ENCODE results near the gene GRHL1.

Gene GRHL1

DNA sequence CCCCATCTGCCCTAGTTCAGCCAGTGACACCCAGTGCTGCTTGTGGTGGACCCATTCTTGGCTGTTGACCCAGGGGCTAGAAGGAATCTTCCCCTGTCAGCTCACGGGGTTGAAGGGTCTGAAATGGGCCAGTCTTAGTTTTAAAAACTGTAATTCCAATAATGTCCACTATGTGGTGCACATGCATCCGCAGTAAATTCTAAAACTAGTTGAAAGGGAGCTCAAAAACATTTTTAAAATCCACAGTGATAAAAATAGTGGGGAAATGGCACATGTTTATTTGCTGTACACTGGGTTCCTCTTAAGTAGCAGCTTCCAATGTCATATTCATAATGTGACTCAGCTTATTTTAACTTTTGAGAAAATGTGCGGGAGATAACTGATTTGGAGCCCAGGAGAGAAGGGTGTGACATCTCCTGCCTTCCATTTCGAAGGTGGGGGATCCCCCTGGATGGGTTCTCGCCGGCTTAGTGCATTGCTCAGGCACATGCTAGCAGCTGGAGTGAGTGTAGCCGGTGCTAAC lies 32.8 kb downstream of the GRHL1 start:
- TF ChIP-seq, protein P1, sequence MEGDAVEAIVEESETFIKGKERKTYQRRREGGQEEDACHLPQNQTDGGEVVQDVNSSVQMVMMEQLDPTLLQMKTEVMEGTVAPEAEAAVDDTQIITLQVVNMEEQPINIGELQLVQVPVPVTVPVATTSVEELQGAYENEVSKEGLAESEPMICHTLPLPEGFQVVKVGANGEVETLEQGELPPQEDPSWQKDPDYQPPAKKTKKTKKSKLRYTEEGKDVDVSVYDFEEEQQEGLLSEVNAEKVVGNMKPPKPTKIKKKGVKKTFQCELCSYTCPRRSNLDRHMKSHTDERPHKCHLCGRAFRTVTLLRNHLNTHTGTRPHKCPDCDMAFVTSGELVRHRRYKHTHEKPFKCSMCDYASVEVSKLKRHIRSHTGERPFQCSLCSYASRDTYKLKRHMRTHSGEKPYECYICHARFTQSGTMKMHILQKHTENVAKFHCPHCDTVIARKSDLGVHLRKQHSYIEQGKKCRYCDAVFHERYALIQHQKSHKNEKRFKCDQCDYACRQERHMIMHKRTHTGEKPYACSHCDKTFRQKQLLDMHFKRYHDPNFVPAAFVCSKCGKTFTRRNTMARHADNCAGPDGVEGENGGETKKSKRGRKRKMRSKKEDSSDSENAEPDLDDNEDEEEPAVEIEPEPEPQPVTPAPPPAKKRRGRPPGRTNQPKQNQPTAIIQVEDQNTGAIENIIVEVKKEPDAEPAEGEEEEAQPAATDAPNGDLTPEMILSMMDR (IDR thresholded peaks at IDR 0.05): peak; percentile 64

DNA sequence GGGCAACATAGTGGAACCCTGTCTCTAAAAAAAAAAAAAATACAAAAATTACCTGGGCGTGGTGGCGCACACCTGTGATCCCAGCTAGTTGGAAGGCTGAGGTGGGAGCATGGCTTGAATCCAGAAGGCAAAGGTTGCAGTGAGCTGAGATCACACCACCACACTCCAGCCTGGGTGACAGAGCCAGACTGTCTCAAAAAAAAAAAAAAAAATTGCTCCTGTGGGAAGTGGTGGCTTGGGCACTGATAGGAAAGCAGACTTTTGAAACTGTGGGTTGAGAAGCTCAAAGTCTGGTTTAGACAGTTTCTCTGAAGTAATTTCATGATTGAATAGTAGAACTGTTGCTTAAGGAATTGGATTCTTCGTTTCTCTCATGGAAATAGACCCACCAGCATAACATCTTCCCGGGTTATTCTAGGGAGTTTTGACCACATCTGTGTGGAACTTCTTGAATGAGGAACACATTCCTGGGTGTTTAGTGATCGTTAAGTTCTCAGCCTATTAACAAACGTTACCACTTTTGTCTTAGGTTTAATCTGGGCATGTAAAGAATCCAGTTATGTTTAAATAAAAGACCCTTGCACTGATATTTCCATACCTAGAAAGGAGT lies 33.5 kb downstream of the GRHL1 start:
- TF ChIP-seq, protein P1 (IDR thresholded peaks at IDR 0.05): no peak

DNA sequence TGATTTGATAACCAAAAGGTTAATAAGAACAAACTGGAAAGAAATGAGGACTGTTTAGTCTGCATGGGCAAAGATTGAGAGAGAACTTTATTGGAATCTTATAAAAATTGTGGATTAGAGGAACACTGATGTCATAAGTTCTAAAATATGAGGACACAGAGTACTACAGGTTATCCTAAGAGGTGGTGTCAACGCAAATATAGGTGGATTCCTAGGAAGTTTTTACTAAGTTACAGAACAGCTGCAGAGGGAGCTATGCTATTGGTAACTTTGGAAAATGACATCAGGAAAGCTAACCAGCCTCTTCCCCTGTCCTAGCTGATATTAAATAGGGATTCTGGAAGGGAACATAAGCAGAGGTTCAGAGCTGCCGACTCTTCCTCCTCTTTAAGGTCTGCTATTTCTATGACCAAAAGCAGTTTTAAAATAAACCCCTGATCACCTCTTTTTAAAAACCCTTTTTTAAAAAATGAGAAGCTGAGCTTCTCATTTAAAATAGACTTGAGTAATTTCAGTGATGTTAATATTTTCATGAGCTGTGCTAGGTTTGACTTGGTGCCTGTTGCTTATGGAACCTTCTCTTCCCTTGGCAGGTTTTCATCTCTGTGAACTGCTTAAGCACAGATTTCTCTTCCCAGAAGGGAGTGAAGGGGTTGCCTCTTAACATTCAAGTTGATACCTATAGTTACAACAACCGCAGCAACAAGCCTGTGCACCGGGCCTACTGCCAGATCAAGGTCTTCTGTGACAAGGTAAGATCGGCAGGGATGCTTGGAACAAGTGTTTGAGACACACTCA lies 34.2 kb downstream of the GRHL1 start:
- TF ChIP-seq, protein P1 (IDR thresholded peaks at IDR 0.05): no peak

DNA sequence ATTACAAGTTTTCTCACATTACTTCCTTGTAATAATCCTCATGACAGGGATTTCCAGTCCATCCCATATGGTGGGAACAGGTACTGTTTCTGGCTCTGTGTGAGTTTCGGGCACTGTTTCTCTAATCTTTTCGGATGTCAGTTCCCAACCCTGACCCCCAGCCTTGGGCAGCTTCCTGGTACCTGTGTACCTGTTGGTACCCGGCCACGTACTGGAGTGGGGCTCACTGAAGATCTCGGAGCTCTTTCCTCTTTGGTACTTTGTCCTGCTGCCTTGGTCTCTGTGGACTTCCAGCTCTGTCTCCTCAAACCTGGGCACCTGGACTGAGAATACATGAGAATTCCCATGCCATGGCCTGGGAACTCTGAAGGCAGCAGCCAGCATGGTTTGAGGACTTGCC lies 36.8 kb downstream of the GRHL1 start:
- TF ChIP-seq, protein P1 (IDR thresholded peaks at IDR 0.05): no peak

DNA sequence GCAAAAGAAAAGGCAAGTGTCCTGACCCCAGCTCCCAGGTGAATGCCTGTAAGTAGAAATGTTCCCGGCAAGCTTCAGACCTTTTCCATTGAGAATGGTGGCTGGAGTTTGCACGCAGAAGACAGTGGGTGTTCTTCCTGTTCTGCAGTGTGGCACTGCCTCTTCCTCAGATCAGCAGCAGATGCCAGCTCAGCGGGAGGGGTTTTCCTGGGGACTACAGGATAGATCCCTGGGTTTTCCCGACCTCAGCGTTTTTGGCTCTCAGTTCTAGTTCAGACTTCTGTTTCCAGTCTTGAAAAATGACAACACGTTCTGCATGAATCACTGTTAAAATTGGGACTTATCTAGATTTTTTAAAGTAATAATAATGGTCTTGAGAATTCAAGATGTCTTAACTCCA lies 39.2 kb downstream of the GRHL1 start:
- TF ChIP-seq, protein P1 (IDR thresholded peaks at IDR 0.05): no peak

DNA sequence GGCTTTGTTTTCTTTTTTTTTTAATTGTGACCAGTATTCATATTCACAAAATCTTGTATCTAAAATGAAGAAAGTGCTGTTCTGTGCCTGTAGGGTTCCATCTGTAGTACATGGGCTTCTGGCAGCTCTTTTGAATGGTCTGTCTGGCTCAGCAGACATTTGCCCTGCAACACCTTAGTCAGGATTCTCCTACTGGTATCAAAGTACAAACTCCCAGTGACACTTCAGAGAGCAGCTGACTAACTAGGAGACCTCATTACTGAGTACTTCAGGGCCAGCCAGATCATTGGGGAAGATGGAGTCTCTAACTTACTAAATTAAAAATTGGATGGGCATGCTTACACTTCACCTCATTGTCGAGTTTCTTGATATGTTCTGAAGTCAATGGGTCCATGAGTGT lies 39.7 kb downstream of the GRHL1 start:
- TF ChIP-seq, protein P1 (IDR thresholded peaks at IDR 0.05): no peak

DNA sequence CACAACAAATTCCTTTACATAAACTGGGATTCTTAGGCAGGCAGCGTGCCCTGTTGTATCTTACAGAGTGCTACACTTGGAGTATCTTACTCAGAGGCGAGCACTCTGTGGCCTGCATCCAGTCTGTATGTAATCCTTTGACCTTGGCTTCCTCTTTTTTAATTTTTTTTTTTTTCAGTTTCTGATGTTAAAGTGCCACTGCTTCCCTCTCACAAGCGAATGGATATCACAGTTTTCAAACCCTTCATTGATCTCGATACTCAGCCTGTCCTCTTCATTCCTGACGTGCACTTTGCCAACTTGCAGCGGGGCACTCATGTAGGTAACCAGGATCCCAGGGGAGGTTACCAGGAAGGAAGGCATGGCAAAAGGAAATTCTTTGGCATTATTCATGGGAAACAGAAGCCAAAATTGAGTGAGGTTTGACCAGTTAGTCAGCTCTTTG lies 40.4 kb downstream of the GRHL1 start:
- TF ChIP-seq, protein P1 (IDR thresholded peaks at IDR 0.05): no peak

Measured in LNCAP (cell line).